OCI-LY7 (cell line): ENCODE data around the gene TIGD2. TPM values are rescaled to one million over a fixed set of nuclear protein-coding genes. Genes with fewer than 3 reads are reported as not detected.
A peak's percentile ranks its signal among the peaks of the same experiment; 100 is the strongest.

ENCODE experiments used
- BruUV-seq: library from RNA; stranded (reverse); fragments of 400-500 nt; replicated peaks from 2 replicates; lab custom pipeline; 2021; lab: Mats Ljungman, UMichigan
- CTCF ChIA-PET: fragments of 300-600 bp; sonication (Branson Sonifier 250); formaldehyde crosslinking; loops from one replicate; lab custom pipeline; 2022; ENCODE audit warnings: antibody characterized with exemption; ENCODE audit not compliant: unreplicated experiment; lab: Charles Lee
- POLR2A ChIA-PET: fragments of 300-600 bp; sonication (Branson Sonifier 250); formaldehyde crosslinking; loops from one replicate; lab custom pipeline; 2022; ENCODE audit warnings: antibody characterized with exemption; lab: Charles Lee
- DNase-seq: peaks from one replicate; pipeline ENCODE4 v3.0.0-alpha.2; 2015; ENCODE audit warnings: low spot score
- H2AFZ ChIP-seq: fragments of 200-600 bp; sonication (generic), shearing (Covaris generic); 2 replicates; pipeline ENCODE4 v1.6.1; 2014; ENCODE audit warnings: mild to moderate bottlenecking, antibody characterized with exemption, low read length, moderate library complexity
- H3K27ac ChIP-seq: fragments of 200-600 bp; sonication (generic); 2 replicates; pipeline ENCODE4 v1.5.1; 2014; ENCODE audit warnings: mixed run types, low read depth, mild to moderate bottlenecking, moderate library complexity, low read length, inconsistent platforms; ENCODE audit not compliant: poor library complexity, severe bottlenecking
- H3K36me3 ChIP-seq: fragments of 200-600 bp; sonication (generic); 2 replicates; pipeline ENCODE4 v1.6.1; 2014; ENCODE audit warnings: mild to moderate bottlenecking, antibody characterized with exemption, low read length, moderate library complexity, mixed read lengths; ENCODE audit not compliant: insufficient read depth
- H3K4me1 ChIP-seq: fragments of 200-600 bp; sonication (generic); 2 replicates; pipeline ENCODE4 v1.5.1; 2014; ENCODE audit warnings: mild to moderate bottlenecking, low read length; ENCODE audit not compliant: insufficient read depth, poor library complexity, severe bottlenecking
- H3K4me2 ChIP-seq: fragments of 200-600 bp; sonication (generic); 2 replicates; pipeline ENCODE4 v1.6.1; 2014; ENCODE audit warnings: mild to moderate bottlenecking, low read length
- H3K4me3 ChIP-seq: fragments of 200-600 bp; sonication (generic); 2 replicates; pipeline ENCODE4 v1.5.1; 2014; ENCODE audit warnings: mild to moderate bottlenecking, low read depth, low read length; ENCODE audit not compliant: poor library complexity, severe bottlenecking
- H3K79me2 ChIP-seq: fragments of 200-600 bp; sonication (generic); 2 replicates; pipeline ENCODE4 v1.6.1; 2016; ENCODE audit warnings: low read depth, mild to moderate bottlenecking, low read length, moderate library complexity, mixed read lengths; ENCODE audit not compliant: insufficient read depth
- H3K9me2 ChIP-seq: fragments of 200-600 bp; sonication (generic); 2 replicates; pipeline ENCODE4 v1.6.1; 2016; ENCODE audit warnings: mild to moderate bottlenecking, low read length, mixed read lengths; ENCODE audit not compliant: insufficient read depth
- H3K9me3 ChIP-seq: fragments of 200-600 bp; sonication (generic); 2 replicates; pipeline ENCODE4 v1.6.1; 2014; ENCODE audit warnings: mild to moderate bottlenecking, mixed run types, low read length, mixed read lengths
- H4K20me1 ChIP-seq: fragments of 200-600 bp; sonication (generic); 2 replicates; pipeline ENCODE4 v1.6.1; 2014; ENCODE audit warnings: mild to moderate bottlenecking, antibody characterized with exemption, low read length, moderate library complexity, mixed read lengths; ENCODE audit not compliant: insufficient read depth
- EZH2phosphoT487 ChIP-seq: fragments of 200-600 bp; sonication (generic); IDR thresholded peaks from 2 replicates; pipeline ENCODE4 v1.6.1; 2018; ENCODE audit warnings: low read depth, borderline replicate concordance, mild to moderate bottlenecking, mixed run types, antibody characterized with exemption, low read length, moderate library complexity, mixed read lengths
- intact Hi-C: fragments of 100-400 bp; cut with micrococcal nuclease; formaldehyde crosslinking; loops from one replicate; pipeline ENCODE4 v1.10.0; 2022; ENCODE audit not compliant: unreplicated experiment
- total RNA-seq, 2 experiments: library from RNA; depleted of rRNA in 1 of 2; stranded (reverse); fragments of >200 nt in 1 of 2; shearing (Covaris generic) in 1 of 2; gene quantifications; 2 replicates each; pipeline ENCODE4 v1.2.3, GENCODE V29; 2014 to 2022
- TF ChIP-seq, protein P1 (sequence below): fragments of 200-600 bp; sonication (generic); conservative IDR thresholded peaks from 2 replicates; pipeline ENCODE4 v1.5.1; 2014; ENCODE audit warnings: mild to moderate bottlenecking, antibody characterized with exemption, low read length, moderate library complexity, mixed read lengths

TIGD2 gene
- total RNA-seq, 2 experiments from 2014 or later = 6.3 to 10.0 TPM

GRCh38 chr4:89108091-89108490 lies 3.2 kb upstream of the TIGD2 start:
- Histone ChIP-seq H3K4me2 (no peak overlapping the region), H3K9me3 (no peaks in the 10 kb centered on the region), H3K79me2 (no peaks in the 10 kb centered on the region), H3K9me2 (no peaks in the 10 kb centered on the region), H3K4me3 (no peak overlapping the region), H4K20me1 (no peaks in the 10 kb centered on the region), H3K27ac (no peak overlapping the region), H2AFZ (no peak overlapping the region), H3K4me1 (peaks cover 9% of the 10 kb centered on the region), H3K36me3 (no peaks in the 10 kb centered on the region)
- ChIA-PET CTCF (no interaction called here), POLR2A (no interaction called here)
- peak; percentile 59 for DNase-seq
- BruUV-seq = no TSS peak
- intact Hi-C loops = no loop called here
- TF ChIP-seq, protein P1, sequence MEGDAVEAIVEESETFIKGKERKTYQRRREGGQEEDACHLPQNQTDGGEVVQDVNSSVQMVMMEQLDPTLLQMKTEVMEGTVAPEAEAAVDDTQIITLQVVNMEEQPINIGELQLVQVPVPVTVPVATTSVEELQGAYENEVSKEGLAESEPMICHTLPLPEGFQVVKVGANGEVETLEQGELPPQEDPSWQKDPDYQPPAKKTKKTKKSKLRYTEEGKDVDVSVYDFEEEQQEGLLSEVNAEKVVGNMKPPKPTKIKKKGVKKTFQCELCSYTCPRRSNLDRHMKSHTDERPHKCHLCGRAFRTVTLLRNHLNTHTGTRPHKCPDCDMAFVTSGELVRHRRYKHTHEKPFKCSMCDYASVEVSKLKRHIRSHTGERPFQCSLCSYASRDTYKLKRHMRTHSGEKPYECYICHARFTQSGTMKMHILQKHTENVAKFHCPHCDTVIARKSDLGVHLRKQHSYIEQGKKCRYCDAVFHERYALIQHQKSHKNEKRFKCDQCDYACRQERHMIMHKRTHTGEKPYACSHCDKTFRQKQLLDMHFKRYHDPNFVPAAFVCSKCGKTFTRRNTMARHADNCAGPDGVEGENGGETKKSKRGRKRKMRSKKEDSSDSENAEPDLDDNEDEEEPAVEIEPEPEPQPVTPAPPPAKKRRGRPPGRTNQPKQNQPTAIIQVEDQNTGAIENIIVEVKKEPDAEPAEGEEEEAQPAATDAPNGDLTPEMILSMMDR = no peak
- TF ChIP-seq EZH2phosphoT487 = no peak

DNA sequence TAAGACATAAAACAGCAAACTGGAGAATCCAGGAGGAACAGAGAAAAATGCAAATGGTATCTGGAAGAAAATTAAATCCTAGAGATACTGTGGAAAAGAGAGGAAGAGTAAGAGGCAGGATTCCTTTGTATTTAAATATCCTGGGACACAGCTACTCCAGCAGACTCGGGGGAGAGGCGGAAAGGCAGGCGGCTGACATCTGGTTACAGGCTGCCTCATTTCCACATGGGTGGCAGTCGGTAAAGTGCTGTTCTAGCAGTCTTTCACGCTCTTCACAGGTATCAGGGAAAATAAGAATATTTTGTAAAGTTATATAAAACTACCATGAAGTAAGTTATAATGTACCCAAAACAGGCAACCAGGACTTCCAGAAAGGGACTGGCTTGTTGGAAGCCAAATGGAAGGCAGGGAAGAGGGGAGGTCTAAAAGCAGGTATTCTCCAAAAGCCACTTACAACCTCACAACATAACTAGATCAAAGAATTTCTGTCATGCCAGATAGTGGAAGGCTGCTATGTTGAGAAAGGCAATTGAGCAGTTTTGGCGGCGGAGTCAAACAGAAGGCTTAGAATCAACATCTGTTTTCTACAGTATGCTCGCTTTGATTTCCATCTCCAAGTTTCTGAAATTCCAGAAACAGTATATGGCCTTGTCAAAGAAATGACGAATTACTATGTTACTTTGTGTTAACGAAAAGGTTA lies 1.3 kb upstream of the TIGD2 start:
- no peak for DNase-seq
- ChIA-PET CTCF (no interaction called here), POLR2A (no interaction called here)
- Histone ChIP-seq H3K4me2 (no peak overlapping the region), H3K4me1 (peaks cover 9% of the 10 kb centered on the region), H3K36me3 (no peaks in the 10 kb centered on the region), H4K20me1 (no peaks in the 10 kb centered on the region), H3K79me2 (no peaks in the 10 kb centered on the region), H3K27ac (no peak overlapping the region), H3K4me3 (no peak overlapping the region), H3K9me2 (no peaks in the 10 kb centered on the region), H2AFZ (no peak overlapping the region), H3K9me3 (no peaks in the 10 kb centered on the region)
- intact Hi-C loops = loop anchor here (5.0 kb wide), 1 partner anchor 518 kb away; the partner anchor contains the start of gene HERC3
- TF ChIP-seq, protein P1 = no peak
- TF ChIP-seq EZH2phosphoT487 = no peak
- BruUV-seq = no TSS peak

DNA sequence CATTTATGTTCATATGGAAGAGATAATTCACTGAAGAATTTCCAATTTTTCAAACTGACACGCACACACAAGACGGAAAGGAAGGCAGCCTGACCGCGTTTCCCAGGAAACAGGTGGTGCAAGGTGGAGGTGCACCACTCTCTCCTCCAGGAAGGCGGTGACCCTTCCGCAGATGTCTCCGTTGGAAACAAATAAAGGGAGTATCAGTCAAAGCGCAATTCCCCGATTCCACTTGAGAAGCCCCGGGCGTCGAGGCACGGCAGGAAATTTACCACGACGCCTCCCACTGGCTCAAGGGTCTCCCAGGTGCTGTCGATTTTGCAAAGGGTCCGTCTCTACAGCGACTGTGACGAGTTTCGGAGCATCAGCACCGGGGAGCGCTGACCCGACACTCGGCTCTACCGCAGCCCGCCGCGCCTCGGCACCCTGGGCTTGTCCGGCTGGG lies 770 bp upstream of the TIGD2 start:
- H2AFZ ChIP-seq = peak overlapping the region; percentile 56; the same call in 1 of the 2 replicates
- H3K4me2 ChIP-seq = peak overlapping the region; percentile 67
- ChIA-PET POLR2A (no interaction called here), CTCF (no interaction called here)
- no TSS peak for BruUV-seq
- no peaks in the 10 kb centered on the region for H4K20me1 ChIP-seq
- intact Hi-C loops = loop anchor here (5.0 kb wide), 1 partner anchor 518 kb away; the partner anchor contains the start of gene HERC3
- TF ChIP-seq, protein P1 = no peak
- no peak for TF ChIP-seq EZH2phosphoT487
- H3K9me3 ChIP-seq = no peaks in the 10 kb centered on the region
- H3K36me3 ChIP-seq = no peaks in the 10 kb centered on the region
- H3K79me2 ChIP-seq = no peaks in the 10 kb centered on the region
- H3K27ac ChIP-seq = no peak overlapping the region
- H3K4me1 ChIP-seq = peaks cover 9% of the 10 kb centered on the region
- no peak for DNase-seq
- no peaks in the 10 kb centered on the region for H3K9me2 ChIP-seq
- H3K4me3 ChIP-seq = peak overlapping the region; percentile 72
